Mesothelial cell of epicardium (in vitro differentiated cells): ENCODE results near the gene SPATA13. TPM values are rescaled to one million over a fixed set of nuclear protein-coding genes. Genes with fewer than 3 reads are reported as not detected.

ENCODE experiments used
- DNase-seq, 2 experiments: peaks; one replicate each; pipeline ENCODE4 v3.0.0; 2021; ENCODE audit warnings: low spot score in 2 of 2; ENCODE audit not compliant: unreplicated experiment in 2 of 2
- H3K27ac Mint-ChIP-seq: 2 replicates; pipeline ENCODE4 v1.8.0; 2021; ENCODE audit warnings: mixed read lengths
- H3K27me3 Mint-ChIP-seq: 2 replicates; pipeline ENCODE4 v1.8.0; 2021; ENCODE audit warnings: low read depth, mixed read lengths
- H3K36me3 Mint-ChIP-seq: 2 replicates; pipeline ENCODE4 v1.8.0; 2021; ENCODE audit warnings: mixed read lengths
- H3K4me1 Mint-ChIP-seq: 2 replicates; pipeline ENCODE4 v1.8.0; 2021; ENCODE audit warnings: mixed read lengths
- H3K4me3 Mint-ChIP-seq: 2 replicates; pipeline ENCODE4 v1.8.0; 2021; ENCODE audit warnings: mild to moderate bottlenecking, moderate library complexity, mixed read lengths
- H3K9me3 Mint-ChIP-seq: 2 replicates; pipeline ENCODE4 v1.8.0; 2021; ENCODE audit warnings: mixed read lengths
- total RNA-seq: library from RNA; stranded (reverse); gene quantifications from 3 replicates; pipeline ENCODE4 v1.2.1, GENCODE V29; 2021
- TF ChIP-seq, protein P1 (sequence below): fragments of 200-600 bp; sonication (generic); IDR thresholded peaks from one replicate; pipeline ENCODE4 v1.5.0; 2021; ENCODE audit warnings: antibody characterized with exemption; ENCODE audit not compliant: unreplicated experiment

The SPATA13 gene
- total RNA-seq, 1 donor from 2014 or later: 3.8 TPM

DNA sequence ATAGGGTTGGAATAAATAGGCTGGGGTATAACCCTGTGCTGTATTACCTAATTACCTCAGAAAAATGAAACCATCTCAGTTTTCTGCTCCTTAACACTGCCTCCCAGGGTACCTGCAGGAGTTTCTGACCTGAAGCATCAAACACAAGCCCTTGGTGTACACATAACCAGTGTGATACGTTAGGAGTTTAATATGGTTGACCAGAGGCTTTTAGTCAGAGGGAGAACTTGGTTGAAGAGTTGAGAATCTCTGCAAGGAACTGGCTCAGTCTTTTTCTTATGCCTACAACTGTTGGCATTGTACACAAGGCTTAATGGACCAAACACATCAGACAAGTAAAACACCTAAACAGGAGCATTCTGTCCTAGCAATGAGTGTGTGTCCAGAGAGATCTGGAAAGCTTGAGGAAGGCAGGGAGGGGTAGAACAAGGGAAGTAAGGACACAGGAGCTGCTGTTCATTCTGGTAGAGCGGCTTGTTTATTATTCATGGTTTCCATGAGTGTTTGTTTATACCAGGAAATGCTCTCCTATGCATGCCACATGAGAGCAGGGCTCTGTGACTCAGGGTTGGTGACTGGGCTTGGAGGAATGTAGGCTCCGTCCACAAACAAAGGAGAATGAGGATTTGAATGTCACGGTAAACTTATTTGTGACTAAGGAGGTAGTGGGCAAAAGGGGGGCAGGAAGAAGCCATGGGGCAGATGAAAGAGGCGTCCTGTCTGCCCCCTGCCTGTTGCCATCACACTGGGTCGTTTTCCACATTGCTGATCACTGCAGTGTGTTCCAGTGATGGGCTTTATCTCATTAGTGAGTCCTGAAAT, 11.9 kb upstream of the SPATA13 start:
- TF ChIP-seq, protein P1, sequence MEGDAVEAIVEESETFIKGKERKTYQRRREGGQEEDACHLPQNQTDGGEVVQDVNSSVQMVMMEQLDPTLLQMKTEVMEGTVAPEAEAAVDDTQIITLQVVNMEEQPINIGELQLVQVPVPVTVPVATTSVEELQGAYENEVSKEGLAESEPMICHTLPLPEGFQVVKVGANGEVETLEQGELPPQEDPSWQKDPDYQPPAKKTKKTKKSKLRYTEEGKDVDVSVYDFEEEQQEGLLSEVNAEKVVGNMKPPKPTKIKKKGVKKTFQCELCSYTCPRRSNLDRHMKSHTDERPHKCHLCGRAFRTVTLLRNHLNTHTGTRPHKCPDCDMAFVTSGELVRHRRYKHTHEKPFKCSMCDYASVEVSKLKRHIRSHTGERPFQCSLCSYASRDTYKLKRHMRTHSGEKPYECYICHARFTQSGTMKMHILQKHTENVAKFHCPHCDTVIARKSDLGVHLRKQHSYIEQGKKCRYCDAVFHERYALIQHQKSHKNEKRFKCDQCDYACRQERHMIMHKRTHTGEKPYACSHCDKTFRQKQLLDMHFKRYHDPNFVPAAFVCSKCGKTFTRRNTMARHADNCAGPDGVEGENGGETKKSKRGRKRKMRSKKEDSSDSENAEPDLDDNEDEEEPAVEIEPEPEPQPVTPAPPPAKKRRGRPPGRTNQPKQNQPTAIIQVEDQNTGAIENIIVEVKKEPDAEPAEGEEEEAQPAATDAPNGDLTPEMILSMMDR: no peak
- no peaks in the 10 kb centered on the region for H3K9me3 Mint-ChIP-seq
- H3K27ac Mint-ChIP-seq: no peak overlapping the region
- no peak overlapping the region for H3K4me3 Mint-ChIP-seq
- H3K36me3 Mint-ChIP-seq: no peaks in the 10 kb centered on the region
- H3K4me1 Mint-ChIP-seq: peaks cover 18% of the 10 kb centered on the region
- H3K27me3 Mint-ChIP-seq: peaks cover 7% of the 10 kb centered on the region
- DNase-seq: no peak

DNA sequence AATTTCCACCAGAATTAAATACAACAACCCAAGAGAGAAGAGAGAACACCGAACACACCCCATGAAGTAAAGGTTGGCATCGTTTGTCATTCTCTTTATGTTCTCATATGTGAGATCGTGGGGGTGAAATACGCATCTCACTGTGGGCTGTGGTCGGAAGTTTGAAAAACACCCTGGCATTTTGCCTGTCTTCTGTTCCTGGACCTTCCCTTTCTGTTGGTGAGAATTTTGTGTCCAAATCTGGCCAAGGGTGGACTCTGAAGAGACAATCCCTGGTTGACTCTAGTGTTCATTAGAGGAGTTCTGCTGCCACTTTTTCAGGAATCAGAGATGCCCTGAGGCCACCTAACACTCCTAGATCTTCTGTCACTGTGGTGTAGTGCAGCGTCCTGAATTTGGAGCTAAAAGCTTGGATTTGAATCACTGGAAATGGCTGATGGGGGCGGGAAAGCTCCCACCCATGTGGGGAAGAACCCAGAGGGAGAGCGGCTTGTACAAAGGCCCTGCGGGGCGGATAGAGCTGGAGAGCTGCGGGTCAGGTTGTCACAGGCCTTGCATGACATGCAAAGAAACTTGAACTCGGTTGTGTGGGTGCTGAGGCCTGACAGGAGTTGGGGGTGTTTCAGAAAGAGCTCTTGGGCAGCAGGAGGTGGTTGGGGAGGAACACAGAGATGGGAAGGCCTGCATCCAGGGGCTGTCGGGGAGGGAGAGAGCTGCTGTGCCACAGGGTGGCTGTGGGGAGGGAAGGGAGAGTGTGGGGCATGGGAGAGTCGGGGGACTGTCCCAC, 11.1 kb upstream of the SPATA13 start:
- Mint-ChIP-seq H3K4me3 (no peak overlapping the region), H3K27me3 (peaks cover 4% of the 10 kb centered on the region), H3K36me3 (no peaks in the 10 kb centered on the region), H3K9me3 (no peaks in the 10 kb centered on the region), H3K27ac (no peak overlapping the region), H3K4me1 (peaks cover 18% of the 10 kb centered on the region)
- DNase-seq: no peak
- TF ChIP-seq, protein P1: no peak

DNA sequence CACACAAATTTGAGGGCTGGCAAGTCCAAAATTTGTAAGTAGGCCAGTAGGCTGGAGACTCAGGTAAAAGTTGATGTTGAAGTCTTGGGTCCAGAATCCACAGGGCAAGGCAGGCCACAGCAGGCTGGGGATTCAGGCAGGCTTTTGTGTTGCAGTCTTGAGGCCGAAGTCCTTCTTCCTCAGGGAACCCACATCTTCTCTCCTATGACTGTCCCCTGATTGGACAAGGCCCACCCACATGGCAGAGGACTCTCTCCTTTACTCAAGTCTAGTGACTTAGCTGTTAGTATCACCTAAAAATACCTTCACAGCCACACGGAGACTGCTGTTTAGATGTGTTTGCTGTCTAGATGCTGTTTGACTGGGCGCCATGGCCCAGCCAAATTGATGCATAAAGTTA, 9.9 kb upstream of the SPATA13 start:
- Mint-ChIP-seq H3K4me1 (peaks cover 14% of the 10 kb centered on the region), H3K9me3 (no peaks in the 10 kb centered on the region), H3K4me3 (no peak overlapping the region), H3K27ac (no peak overlapping the region), H3K36me3 (no peaks in the 10 kb centered on the region), H3K27me3 (peaks cover 4% of the 10 kb centered on the region)
- TF ChIP-seq, protein P1: no peak
- DNase-seq: no peak

DNA sequence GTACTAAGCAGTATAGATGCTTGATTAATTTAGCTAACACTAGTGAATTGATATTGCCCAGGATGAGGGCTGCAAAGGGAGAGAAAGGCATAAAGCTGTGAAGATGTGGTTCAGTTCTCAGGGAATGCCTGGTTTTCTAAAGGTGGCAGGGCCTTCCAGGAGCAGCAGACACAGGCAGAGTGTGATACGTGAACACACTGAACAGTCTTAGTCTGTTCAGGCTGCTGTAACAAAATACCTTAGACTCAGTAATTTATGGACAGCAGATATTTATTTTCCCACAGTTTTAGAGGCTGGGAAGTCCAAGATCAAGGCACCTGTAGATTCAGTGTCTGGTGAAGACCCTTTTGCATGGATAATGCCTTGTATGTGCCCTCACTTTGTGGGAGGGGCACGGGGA, 8.7 kb upstream of the SPATA13 start:
- H3K4me3 Mint-ChIP-seq: no peak overlapping the region

DNA sequence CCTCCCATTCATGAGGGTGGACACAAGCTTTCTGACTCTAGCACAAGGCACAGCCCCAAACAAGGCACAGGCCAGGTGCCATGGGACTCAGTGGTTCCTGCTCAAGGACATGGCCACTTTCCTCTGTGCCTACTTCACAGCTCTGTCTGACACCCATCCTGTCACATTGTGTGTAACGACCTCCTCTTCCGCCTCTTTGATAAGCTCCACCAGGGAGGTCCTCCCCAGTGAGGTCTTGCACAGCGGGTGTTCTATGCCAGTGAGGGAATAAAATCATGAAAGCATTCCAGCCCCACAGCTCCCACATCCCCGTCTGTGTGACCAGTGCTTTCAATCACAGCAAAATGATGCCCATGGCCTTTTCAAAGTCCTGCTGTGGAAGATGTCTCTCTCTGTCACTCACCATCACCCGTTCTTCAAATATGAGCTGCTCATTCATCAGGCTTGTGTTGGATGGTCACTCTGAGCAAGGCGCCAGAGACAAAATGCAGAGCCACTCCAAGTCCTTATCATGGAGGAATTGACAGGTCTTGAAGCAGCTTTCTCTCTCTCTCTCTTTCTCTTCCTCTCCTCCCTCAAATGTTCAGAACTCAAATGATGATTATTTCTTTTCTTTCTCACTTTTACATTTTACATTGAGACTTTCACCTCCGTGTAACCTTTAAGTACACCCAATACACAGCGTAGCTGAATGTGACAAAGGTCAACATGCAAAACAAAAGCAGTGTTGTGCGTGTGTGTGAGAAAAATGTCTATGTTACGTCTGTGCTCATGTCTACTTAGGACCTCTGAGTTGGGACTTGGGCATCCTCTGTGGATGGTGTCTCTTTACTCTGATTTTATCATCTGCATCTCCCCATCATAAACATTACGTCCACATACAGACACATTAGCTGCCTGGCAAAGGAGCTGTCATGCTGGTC, 8.0 kb upstream of the SPATA13 start:
- H3K27ac Mint-ChIP-seq: no peak overlapping the region
- DNase-seq: no peak
- peaks cover 4% of the 10 kb centered on the region for H3K27me3 Mint-ChIP-seq
- H3K4me3 Mint-ChIP-seq: no peak overlapping the region
- no peaks in the 10 kb centered on the region for H3K36me3 Mint-ChIP-seq
- TF ChIP-seq, protein P1: no peak
- peaks cover 2% of the 10 kb centered on the region for H3K4me1 Mint-ChIP-seq
- H3K9me3 Mint-ChIP-seq: no peaks in the 10 kb centered on the region

More for the DNA sequence above, 8.7 kb upstream of the SPATA13 start:
- Mint-ChIP-seq H3K27me3 (peaks cover 4% of the 10 kb centered on the region), H3K9me3 (no peaks in the 10 kb centered on the region), H3K27ac (no peak overlapping the region), H3K4me1 (peaks cover 9% of the 10 kb centered on the region), H3K36me3 (no peaks in the 10 kb centered on the region)
- no peak for DNase-seq
- TF ChIP-seq, protein P1: no peak
